Measurements from ENCODE around the gene RRP1. TPM values are rescaled to one million over a fixed set of nuclear protein-coding genes. Genes with fewer than 3 reads are reported as not detected.

RRP1 gene
- total and polyA plus RNA-seq, 10 of the 15 experiments (the other 5 are each of a cell fraction or from before 2014, with no cell fraction given) = 0.34 to 70.8 (median 35.1) TPM

DNA sequence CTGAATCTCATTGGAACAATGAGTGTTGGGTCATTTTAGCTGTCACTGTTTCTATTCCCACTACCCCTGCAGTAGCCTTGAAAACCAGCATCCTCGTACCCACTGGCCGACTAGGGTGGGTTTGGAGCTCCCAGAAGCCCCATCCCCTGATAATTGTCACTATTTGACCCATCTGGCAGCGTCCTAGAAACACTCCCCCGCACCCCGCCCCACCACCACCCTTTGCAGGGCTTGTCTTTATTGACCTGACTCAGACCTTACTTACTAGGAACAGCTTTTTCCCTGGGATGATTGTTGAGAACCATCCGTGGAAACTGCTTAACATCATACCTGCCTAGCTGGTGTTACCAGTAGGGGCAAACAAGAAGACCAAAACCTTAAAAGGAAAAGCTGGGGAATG lies 47.2 kb downstream of the RRP1 start:
- Histone ChIP-seq H3K4me3 (no peak overlapping the region), H4K20me1 (ENCODE audit: control insufficient read depth, insufficient read depth) (no peaks in the 10 kb centered on the region), H3K9ac (ENCODE audit: control insufficient read depth, insufficient read depth, low read length) (no peak overlapping the region), H3K27ac (ENCODE audit: control insufficient read depth, insufficient read depth) (no peak overlapping the region), H3K79me2 (ENCODE audit: control insufficient read depth, insufficient read depth, low read length) (no peaks in the 10 kb centered on the region), H3K27me3 (replicated peaks in 1 of 2; ENCODE audit: control insufficient read depth in 2 of 2, insufficient read depth in 2 of 2, low read length in 1 of 2) (no peaks in the 10 kb centered on the region; a peak in 1 of 4 replicates), H3K36me3 (ENCODE audit: control insufficient read depth in 2 of 2, insufficient read depth in 2 of 2, low read length in 1 of 2) (no peaks in the 10 kb centered on the region), H3K9me3 (replicated peaks; ENCODE audit: control insufficient read depth, insufficient read depth, low read length) (no peaks in the 10 kb centered on the region; the same call in 1 of the 3 replicates), H3K4me2 (ENCODE audit: control insufficient read depth, insufficient read depth) (no peak overlapping the region), H3K4me1 (ENCODE audit: control insufficient read depth, insufficient read depth, low read length) (no peaks in the 10 kb centered on the region), H2AFZ (ENCODE audit: control insufficient read depth, low read depth, low read length) (no peak overlapping the region)
- ChIA-PET RAD21 (ENCODE audit: unreplicated experiment) (no interaction called here), CTCF (no interaction called here), POLR2A (interaction anchor here (0.6 to 1.5 kb wide), 3 partner anchors 26 to 177 kb away, joined by 3 to 5 read pairs (median 3); no protein-coding TSS in a partner anchor), SMC1A (ENCODE audit: uncharacterized antibody, unreplicated experiment) (interaction anchor here (1.3 to 1.7 kb wide), 3 partner anchors 14 to 101 kb away, joined by 3 to 5 read pairs (median 3); no protein-coding TSS in a partner anchor)
- TF ChIP-seq HDAC2 (IDR thresholded peaks at IDR 0.05) (no peak), TBL1XR1 (IDR thresholded peaks at IDR 0.05; ENCODE audit: low read depth, low read length) (no peak), RB1 (IDR thresholded peaks at IDR 0.05; ENCODE audit: borderline replicate concordance) (no peak), ZSCAN29 (IDR thresholded peaks at IDR 0.05) (no peak)
- TF ChIP-seq, protein P1, sequence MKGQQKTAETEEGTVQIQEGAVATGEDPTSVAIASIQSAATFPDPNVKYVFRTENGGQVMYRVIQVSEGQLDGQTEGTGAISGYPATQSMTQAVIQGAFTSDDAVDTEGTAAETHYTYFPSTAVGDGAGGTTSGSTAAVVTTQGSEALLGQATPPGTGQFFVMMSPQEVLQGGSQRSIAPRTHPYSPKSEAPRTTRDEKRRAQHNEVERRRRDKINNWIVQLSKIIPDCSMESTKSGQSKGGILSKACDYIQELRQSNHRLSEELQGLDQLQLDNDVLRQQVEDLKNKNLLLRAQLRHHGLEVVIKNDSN (IDR thresholded peaks at IDR 0.05; ENCODE audit: borderline replicate concordance, extremely low read length, insufficient read depth, low read depth, low read length) = no peak
- DNase-seq (ENCODE audit: low read depth, low spot score) = no peak
- in situ Hi-C loops (cut with MboI) (no loop called here), intact Hi-C loops (cut with micrococcal nuclease; ENCODE audit: unreplicated experiment) (no loop called here)
- ATAC-seq = no peak
- FAIRE-seq = no peak
- WGBS (ENCODE audit: insufficient coverage, insufficient replicate concordance, low lambda C conversion rate, missing lambda C conversion rate) = 38% methylated on average over 6 of the region's 6 CpGs
- no TSS peak for BruUV-seq (replicated peaks)

DNA sequence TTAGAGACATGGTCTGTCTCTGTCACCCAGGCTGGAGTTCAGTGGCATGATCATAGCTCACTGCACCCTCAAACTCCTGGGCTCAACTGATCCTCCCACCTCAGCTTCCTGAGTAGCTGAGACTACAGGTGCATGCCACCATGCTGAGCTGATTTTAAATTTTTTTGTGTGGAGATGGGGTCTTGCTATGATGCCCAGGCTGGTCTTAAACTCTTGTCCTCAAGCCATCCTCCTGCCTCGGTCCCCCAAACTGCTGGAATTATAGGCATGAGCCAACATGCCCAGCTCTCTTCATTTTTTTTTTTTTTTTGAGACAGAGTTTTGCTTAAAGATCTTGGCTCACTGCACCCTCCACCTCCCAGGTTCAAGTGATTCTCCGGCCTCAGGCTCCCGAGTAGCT lies 50.9 kb downstream of the RRP1 start:
- ChIA-PET SMC1A (ENCODE audit: uncharacterized antibody, unreplicated experiment) (interaction anchor here (3.2 kb wide), 1 partner anchor 21 kb away, joined by 12 read pairs; no protein-coding TSS in a partner anchor), RAD21 (ENCODE audit: unreplicated experiment) (no interaction called here), CTCF (interaction anchor here (1.1 kb wide), 1 partner anchor 22 kb away, joined by 3 read pairs; no protein-coding TSS in a partner anchor), POLR2A (no interaction called here)
- no TSS peak for BruUV-seq (replicated peaks)
- Histone ChIP-seq H2AFZ (ENCODE audit: control insufficient read depth, low read depth, low read length) (no peak overlapping the region), H4K20me1 (ENCODE audit: control insufficient read depth, insufficient read depth) (no peaks in the 10 kb centered on the region), H3K27ac (ENCODE audit: control insufficient read depth, insufficient read depth) (no peak overlapping the region), H3K9me3 (replicated peaks; ENCODE audit: control insufficient read depth, insufficient read depth, low read length) (no peaks in the 10 kb centered on the region), H3K4me2 (ENCODE audit: control insufficient read depth, insufficient read depth) (no peak overlapping the region), H3K4me1 (ENCODE audit: control insufficient read depth, insufficient read depth, low read length) (0 out of 2 replicates have a peak, but pooled peaks cover 4% of the 10 kb centered on the region), H3K4me3 (no peak overlapping the region), H3K36me3 (ENCODE audit: control insufficient read depth in 2 of 2, insufficient read depth in 2 of 2, low read length in 1 of 2) (no peaks in the 10 kb centered on the region), H3K9ac (ENCODE audit: control insufficient read depth, insufficient read depth, low read length) (no peak overlapping the region), H3K79me2 (ENCODE audit: control insufficient read depth, insufficient read depth, low read length) (no peaks in the 10 kb centered on the region), H3K27me3 (replicated peaks in 1 of 2; ENCODE audit: control insufficient read depth in 2 of 2, insufficient read depth in 2 of 2, low read length in 1 of 2) (no peaks in the 10 kb centered on the region; a peak in 1 of 4 replicates)
- TF ChIP-seq KLF5 (IDR thresholded peaks at IDR 0.05; ENCODE audit: partially characterized antibody) = no peak
- TF ChIP-seq FOS (IDR thresholded peaks at IDR 0.05; ENCODE audit: borderline replicate concordance, extremely low read depth, insufficient read length) = no peak
- no peak for TF ChIP-seq KAT2A (conservative IDR thresholded peaks at IDR 0.05; ENCODE audit: control insufficient read depth, low read depth, low read length)
- TF ChIP-seq SMAD5 (IDR thresholded peaks at IDR 0.05; ENCODE audit: low read depth) = no peak
- no peak for TF ChIP-seq TCF3 (IDR thresholded peaks at IDR 0.05; ENCODE audit: borderline replicate concordance, insufficient read depth, low read depth, low read length)
- TF ChIP-seq EP300 (IDR thresholded peaks at IDR 0.05; ENCODE audit: borderline replicate concordance in 1 of 2, control insufficient read depth in 1 of 2, low read depth in 2 of 2, low read length in 2 of 2) = no peak
- in situ Hi-C loops (cut with MboI) (no loop called here), intact Hi-C loops (cut with micrococcal nuclease; ENCODE audit: unreplicated experiment) (no loop called here)
- DNase-seq (ENCODE audit: low read depth, low spot score) (no peak), ATAC-seq (no peak), FAIRE-seq (no peak)
- 62% methylated on average over 3 of the region's 3 CpGs for WGBS (ENCODE audit: insufficient coverage, insufficient replicate concordance, low lambda C conversion rate, missing lambda C conversion rate)

All from GM12878 (cell line).